ENCODE results near the gene LEUTX. TPM values are rescaled to one million over a fixed set of nuclear protein-coding genes. Genes with fewer than 3 reads are reported as not detected.

The LEUTX gene
- total RNA-seq, 1 experiment from 2014 or later = not detected

- Histone ChIP-seq H3K23ac (ENCODE audit: insufficient read length, low read depth, low read length) (no peak overlapping the region), H2AFZ (ENCODE audit: low read length) (no peak overlapping the region), H3K79me2 (ENCODE audit: insufficient read depth, low read length) (no peaks in the 10 kb centered on the region), H3K23me2 (ENCODE audit: insufficient read length, low read depth, low read length, poor library complexity, severe bottlenecking) (peaks cover 8% of the 10 kb centered on the region), H3K4me1 (ENCODE audit: insufficient read depth, low read length) (no peaks in the 10 kb centered on the region), H3K18ac (ENCODE audit: insufficient read length, low read depth, low read length) (no peak overlapping the region), H2BK12ac (ENCODE audit: insufficient read length, low read depth, low read length) (no peak overlapping the region), H3K79me1 (ENCODE audit: insufficient read depth, low read depth, low read length, poor library complexity, severe bottlenecking) (no peaks in the 10 kb centered on the region), H3K4ac (ENCODE audit: low read depth, low read length) (no peak overlapping the region), H2BK15ac (ENCODE audit: low read depth, low read length) (no peak overlapping the region), H3K4me2 (ENCODE audit: insufficient read depth, insufficient read length, low read length) (no peak overlapping the region), H3K9me3 (ENCODE audit: control insufficient read depth, low read depth, low read length) (no peaks in the 10 kb centered on the region), H4K20me1 (ENCODE audit: control insufficient read depth, insufficient read depth, insufficient read length) (no peaks in the 10 kb centered on the region), H2BK5ac (ENCODE audit: insufficient read length, low read length) (no peak overlapping the region), H4K8ac (replicated peaks; ENCODE audit: insufficient read length, low read depth, low read length) (no peak overlapping the region), H2AK5ac (ENCODE audit: insufficient read length, low read length) (no peak overlapping the region), H3K27me3 (ENCODE audit: insufficient read depth, low read length) (no peaks in the 10 kb centered on the region), H3K14ac (ENCODE audit: insufficient read depth, low read length) (no peak overlapping the region), H4K91ac (ENCODE audit: insufficient read length, low read depth, low read length) (no peak overlapping the region), H4K5ac (ENCODE audit: insufficient read length, low read depth, low read length) (no peak overlapping the region), H3T11ph (ENCODE audit: low read length) (no peak overlapping the region), H2BK120ac (ENCODE audit: low read depth, low read length, poor library complexity, severe bottlenecking) (no peak overlapping the region), H2BK20ac (ENCODE audit: low read depth, low read length, poor library complexity, severe bottlenecking) (no peak overlapping the region), H3K56ac (ENCODE audit: insufficient read length, low read depth, low read length) (no peak overlapping the region), H3K27ac (ENCODE audit: insufficient read length, low read depth, low read length) (no peak overlapping the region), H3K9ac (ENCODE audit: extremely low read depth, insufficient read length, low read length) (no peak overlapping the region)
- TF ChIP-seq CTCF (conservative IDR thresholded peaks at IDR 0.05) = no peak
- H3K4me1 Mint-ChIP-seq = peaks cover 7% of the 10 kb centered on the region in 2 experiments
- DNase-seq = no peak
- no peak overlapping the region for H3K27ac Mint-ChIP-seq
- H3K4me3 Mint-ChIP-seq = no peak overlapping the region
- WGBS (ENCODE audit: extremely low coverage, insufficient read length, low lambda C conversion rate) = no CpG with 5 or more reads among the region's 13 CpGs
- no peaks in the 10 kb centered on the region for H3K27me3 Mint-ChIP-seq (ENCODE audit: low read depth)
- H3K36me3 Mint-ChIP-seq (ENCODE audit: insufficient read depth in 1 of 3, low read depth in 3 of 3) = peaks cover 15 to 43% (median 38%) of the 10 kb centered on the region in 3 experiments
- no peaks in the 10 kb centered on the region for H3K9me3 Mint-ChIP-seq
These were observed 48.6 kb downstream of the LEUTX start for GRCh38 chr19:39827216-39827615.

All from H9 (cell line).